Stimulated activated effector memory CD8-positive, alpha-beta T cell treated with anti-CD3 and anti-CD28 coated beads, Interleukin-12 subunit alpha, Interleukin-12 subunit beta, amount 100 ng/mL, for 72 hours (primary cell): ENCODE measurements around the gene CHN1.

Experiments used
- ATAC-seq: fragments of 150-1000 bp; cut with Tn5 transposase; 2 replicates; pipeline ENCODE4 v1.10.0; 2021
- DNase-seq, 2 donors: peaks; one replicate each; pipeline ENCODE4 v3.0.0; 2021 to 2022; ENCODE audit warnings: low spot score in 2 of 2
- H3K27ac Mint-ChIP-seq: one replicate; pipeline ENCODE4 v1.8.0; 2022; ENCODE audit warnings: mild to moderate bottlenecking, mixed read lengths
- H3K36me3 Mint-ChIP-seq: one replicate; pipeline ENCODE4 v1.8.0; 2022; ENCODE audit warnings: mild to moderate bottlenecking, mixed read lengths
- H3K4me1 Mint-ChIP-seq: one replicate; pipeline ENCODE4 v1.8.0; 2022; ENCODE audit warnings: mixed read lengths
- H3K4me3 Mint-ChIP-seq: one replicate; pipeline ENCODE4 v1.8.0; 2022; ENCODE audit warnings: mild to moderate bottlenecking, mixed read lengths
- H3K9me3 Mint-ChIP-seq: one replicate; pipeline ENCODE4 v1.8.0; 2022; ENCODE audit warnings: mixed read lengths

The CHN1 gene

GRCh38 chr2:174939046-174939445 lies 66.1 kb downstream of the CHN1 start:
- no peaks in the 10 kb centered on the region for H3K9me3 Mint-ChIP-seq
- no peak for ATAC-seq
- H3K4me3 Mint-ChIP-seq: no peak overlapping the region
- no peak overlapping the region for H3K27ac Mint-ChIP-seq
- no peak for DNase-seq
- no peaks in the 10 kb centered on the region for H3K36me3 Mint-ChIP-seq
- H3K4me1 Mint-ChIP-seq: no peaks in the 10 kb centered on the region

GRCh38 chr2:174931724-174932123 lies 73.5 kb downstream of the CHN1 start:
- ATAC-seq: no peak

GRCh38 chr2:174929786-174930185 lies 75.4 kb downstream of the CHN1 start:
- Mint-ChIP-seq H3K36me3 (no peaks in the 10 kb centered on the region), H3K27ac (no peak overlapping the region), H3K4me3 (no peak overlapping the region), H3K9me3 (no peaks in the 10 kb centered on the region), H3K4me1 (no peaks in the 10 kb centered on the region)
- DNase-seq: no peak
- ATAC-seq: no peak

More at GRCh38 chr2:174931724-174932123, 73.5 kb downstream of the CHN1 start:
- no peaks in the 10 kb centered on the region for H3K9me3 Mint-ChIP-seq
- H3K27ac Mint-ChIP-seq: no peak overlapping the region
- no peaks in the 10 kb centered on the region for H3K36me3 Mint-ChIP-seq
- H3K4me3 Mint-ChIP-seq: no peak overlapping the region
- no peak for DNase-seq
- no peaks in the 10 kb centered on the region for H3K4me1 Mint-ChIP-seq

GRCh38 chr2:174925046-174925784 lies 80.0 kb downstream of the CHN1 start:
- DNase-seq (no peak), ATAC-seq (no peak)
- H3K27ac Mint-ChIP-seq: no peak overlapping the region
- H3K9me3 Mint-ChIP-seq: peaks cover 3% of the 10 kb centered on the region
- no peaks in the 10 kb centered on the region for H3K4me1 Mint-ChIP-seq
- no peak overlapping the region for H3K4me3 Mint-ChIP-seq
- H3K36me3 Mint-ChIP-seq: no peaks in the 10 kb centered on the region

- Mint-ChIP-seq H3K36me3 (no peaks in the 10 kb centered on the region), H3K27ac (no peak overlapping the region), H3K9me3 (peaks cover 3% of the 10 kb centered on the region), H3K4me3 (no peak overlapping the region), H3K4me1 (no peaks in the 10 kb centered on the region)
- ATAC-seq (no peak), DNase-seq (no peak)
These were observed 81.0 kb downstream of the CHN1 start for GRCh38 chr2:174924061-174924693.

GRCh38 chr2:174919947-174920595 lies 85.1 kb downstream of the CHN1 start:
- H3K36me3 Mint-ChIP-seq: no peaks in the 10 kb centered on the region
- ATAC-seq (no peak), DNase-seq (no peak)
- H3K4me3 Mint-ChIP-seq: no peak overlapping the region
- no peak overlapping the region for H3K27ac Mint-ChIP-seq
- peaks cover 3% of the 10 kb centered on the region for H3K9me3 Mint-ChIP-seq
- no peaks in the 10 kb centered on the region for H3K4me1 Mint-ChIP-seq

GRCh38 chr2:174918886-174919526 lies 86.2 kb downstream of the CHN1 start:
- no peak for ATAC-seq
- DNase-seq: no peak
- Mint-ChIP-seq H3K36me3 (no peaks in the 10 kb centered on the region), H3K4me1 (no peaks in the 10 kb centered on the region), H3K9me3 (peaks cover 3% of the 10 kb centered on the region), H3K4me3 (no peak overlapping the region), H3K27ac (no peak overlapping the region)

- Mint-ChIP-seq H3K4me3 (no peak overlapping the region), H3K27ac (no peak overlapping the region), H3K36me3 (no peaks in the 10 kb centered on the region), H3K4me1 (no peaks in the 10 kb centered on the region), H3K9me3 (peaks cover 2% of the 10 kb centered on the region)
- no peak for DNase-seq
- ATAC-seq: no peak
These were observed 88.8 kb downstream of the CHN1 start for GRCh38 chr2:174916270-174916930.

- no peak for ATAC-seq
- DNase-seq: no peak
- Mint-ChIP-seq H3K27ac (no peak overlapping the region), H3K9me3 (no peaks in the 10 kb centered on the region), H3K4me3 (no peak overlapping the region), H3K4me1 (no peaks in the 10 kb centered on the region), H3K36me3 (no peaks in the 10 kb centered on the region)
These were observed 90.1 kb downstream of the CHN1 start for GRCh38 chr2:174914853-174915760.

- Mint-ChIP-seq H3K4me1 (no peaks in the 10 kb centered on the region), H3K36me3 (no peaks in the 10 kb centered on the region), H3K27ac (no peak overlapping the region), H3K9me3 (no peaks in the 10 kb centered on the region), H3K4me3 (no peak overlapping the region)
- ATAC-seq: no peak
- no peak for DNase-seq
These were observed 96.9 kb downstream of the CHN1 start for GRCh38 chr2:174908284-174908683.

- Mint-ChIP-seq H3K4me3 (no peak overlapping the region), H3K27ac (no peak overlapping the region), H3K4me1 (peaks cover 6% of the 10 kb centered on the region), H3K9me3 (no peaks in the 10 kb centered on the region), H3K36me3 (no peaks in the 10 kb centered on the region)
- no peak for DNase-seq
- ATAC-seq: no peak
These were observed 102.0 kb downstream of the CHN1 start for GRCh38 chr2:174903264-174903556.

GRCh38 chr2:174902506-174903263 lies 102.5 kb downstream of the CHN1 start:
- Mint-ChIP-seq H3K9me3 (no peaks in the 10 kb centered on the region), H3K27ac (no peak overlapping the region), H3K36me3 (no peaks in the 10 kb centered on the region), H3K4me1 (peaks cover 6% of the 10 kb centered on the region), H3K4me3 (no peak overlapping the region)
- ATAC-seq (no peak), DNase-seq (no peak)

GRCh38 chr2:174901075-174901474 lies 104.1 kb downstream of the CHN1 start:
- DNase-seq (no peak), ATAC-seq (peak; percentile 58)
- H3K4me3 Mint-ChIP-seq: no peak overlapping the region
- no peaks in the 10 kb centered on the region for H3K36me3 Mint-ChIP-seq
- H3K27ac Mint-ChIP-seq: no peak overlapping the region
- H3K4me1 Mint-ChIP-seq: peaks cover 6% of the 10 kb centered on the region
- no peaks in the 10 kb centered on the region for H3K9me3 Mint-ChIP-seq

GRCh38 chr2:174897286-174897685 lies 107.9 kb downstream of the CHN1 start:
- H3K4me3 Mint-ChIP-seq: no peak overlapping the region
- no peaks in the 10 kb centered on the region for H3K36me3 Mint-ChIP-seq
- ATAC-seq: no peak
- peaks cover 6% of the 10 kb centered on the region for H3K4me1 Mint-ChIP-seq
- no peaks in the 10 kb centered on the region for H3K9me3 Mint-ChIP-seq
- H3K27ac Mint-ChIP-seq: no peak overlapping the region
- no peak for DNase-seq
